Tibial artery (tissue), 4 donors: Measurements from ENCODE around the gene SMYD3.

ENCODE experiments used
- DNase-seq, 2 donors: peaks; one replicate each; pipeline ENCODE4 v3.0.0-alpha.2; 2019
- H3K27ac ChIP-seq, 2 donors: fragments of 200-600 bp; sonication (generic) in 1 of 2; 1 replicate in 1 of 2; 2 replicates in 1 of 2; pipeline ENCODE4 v1.5.1; 2018 to 2019; ENCODE audit warnings: mild to moderate bottlenecking in 1 of 2
- H3K27me3 ChIP-seq, 2 donors: fragments of 200-600 bp; sonication (generic) in 1 of 2; one replicate each; pipeline versions ENCODE4 v1.5.1 to v1.6.0; 2016 to 2019
- H3K36me3 ChIP-seq, 3 donors: fragments of 200-600 bp; sonication (generic) in 2 of 3; one replicate each; pipeline ENCODE4 v1.5.1; 2016 to 2019; ENCODE audit warnings: mild to moderate bottlenecking in 2 of 3
- H3K4me1 ChIP-seq, 4 donors: fragments of 200-600 bp; sonication (generic) in 2 of 4; 1 replicate in 3 of 4; 2 replicates in 1 of 4; pipeline ENCODE4 v1.5.1; 2016 to 2019
- H3K4me3 ChIP-seq, 2 donors: fragments of 200-600 bp; sonication (generic) in 1 of 2; 1 replicate in 1 of 2; 2 replicates in 1 of 2; pipeline ENCODE4 v1.5.1; 2018 to 2019; ENCODE audit warnings: mild to moderate bottlenecking in 2 of 2
- H3K9me3 ChIP-seq, 3 donors: fragments of 200-600 bp; sonication (generic) in 1 of 3; one replicate each; pipeline ENCODE4 v1.5.1; 2016 to 2019
- intact Hi-C: fragments of 100-400 bp; cut with DNase I; formaldehyde crosslinking; loops from one replicate; pipeline ENCODE4 v1.15.0; 2023; ENCODE audit warnings: low total_unique reads
- TF ChIP-seq, protein P1 (sequence below), 2 experiments: fragments of 200-600 bp in 1 of 2; fragments of 450-650 bp in 1 of 2; IDR thresholded peaks; one replicate each; pipeline ENCODE4 v1.5.1; 2017 to 2019; ENCODE audit warnings: antibody characterized with exemption in 2 of 2, mild to moderate bottlenecking in 1 of 2, moderate library complexity in 1 of 2

The SMYD3 gene

DNA sequence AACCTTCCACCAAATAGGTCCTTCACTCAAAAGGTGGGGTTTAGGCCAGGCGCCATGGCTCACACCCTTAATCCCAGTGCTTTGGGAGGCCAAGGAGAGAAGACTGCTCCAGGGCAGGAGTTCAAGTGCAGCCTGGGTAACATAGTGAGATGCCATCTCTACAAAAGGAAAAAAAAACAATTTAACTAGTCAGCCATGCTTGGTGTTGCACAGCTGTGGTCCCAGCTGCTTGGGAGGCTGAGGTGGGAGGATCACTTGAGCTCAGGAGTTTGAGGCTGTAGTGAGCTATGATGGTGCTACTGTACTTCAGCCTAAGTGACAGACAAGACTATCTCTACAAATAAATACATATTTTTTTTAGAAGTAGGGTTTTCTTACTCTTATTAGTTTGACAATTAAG is 734.8 kb downstream of the SMYD3 start:
- Histone ChIP-seq H3K9me3 (no peaks in the 10 kb centered on the region), H3K4me3 (no peak overlapping the region), H3K27ac (no peak overlapping the region), H3K27me3 (no peaks in the 10 kb centered on the region), H3K36me3 (no peaks in the 10 kb centered on the region), H3K4me1 (no peaks in the 10 kb centered on the region)
- TF ChIP-seq, protein P1, sequence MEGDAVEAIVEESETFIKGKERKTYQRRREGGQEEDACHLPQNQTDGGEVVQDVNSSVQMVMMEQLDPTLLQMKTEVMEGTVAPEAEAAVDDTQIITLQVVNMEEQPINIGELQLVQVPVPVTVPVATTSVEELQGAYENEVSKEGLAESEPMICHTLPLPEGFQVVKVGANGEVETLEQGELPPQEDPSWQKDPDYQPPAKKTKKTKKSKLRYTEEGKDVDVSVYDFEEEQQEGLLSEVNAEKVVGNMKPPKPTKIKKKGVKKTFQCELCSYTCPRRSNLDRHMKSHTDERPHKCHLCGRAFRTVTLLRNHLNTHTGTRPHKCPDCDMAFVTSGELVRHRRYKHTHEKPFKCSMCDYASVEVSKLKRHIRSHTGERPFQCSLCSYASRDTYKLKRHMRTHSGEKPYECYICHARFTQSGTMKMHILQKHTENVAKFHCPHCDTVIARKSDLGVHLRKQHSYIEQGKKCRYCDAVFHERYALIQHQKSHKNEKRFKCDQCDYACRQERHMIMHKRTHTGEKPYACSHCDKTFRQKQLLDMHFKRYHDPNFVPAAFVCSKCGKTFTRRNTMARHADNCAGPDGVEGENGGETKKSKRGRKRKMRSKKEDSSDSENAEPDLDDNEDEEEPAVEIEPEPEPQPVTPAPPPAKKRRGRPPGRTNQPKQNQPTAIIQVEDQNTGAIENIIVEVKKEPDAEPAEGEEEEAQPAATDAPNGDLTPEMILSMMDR (IDR thresholded peaks at IDR 0.05): no peak
- no peak for DNase-seq
- intact Hi-C loops: no loop called here

DNA sequence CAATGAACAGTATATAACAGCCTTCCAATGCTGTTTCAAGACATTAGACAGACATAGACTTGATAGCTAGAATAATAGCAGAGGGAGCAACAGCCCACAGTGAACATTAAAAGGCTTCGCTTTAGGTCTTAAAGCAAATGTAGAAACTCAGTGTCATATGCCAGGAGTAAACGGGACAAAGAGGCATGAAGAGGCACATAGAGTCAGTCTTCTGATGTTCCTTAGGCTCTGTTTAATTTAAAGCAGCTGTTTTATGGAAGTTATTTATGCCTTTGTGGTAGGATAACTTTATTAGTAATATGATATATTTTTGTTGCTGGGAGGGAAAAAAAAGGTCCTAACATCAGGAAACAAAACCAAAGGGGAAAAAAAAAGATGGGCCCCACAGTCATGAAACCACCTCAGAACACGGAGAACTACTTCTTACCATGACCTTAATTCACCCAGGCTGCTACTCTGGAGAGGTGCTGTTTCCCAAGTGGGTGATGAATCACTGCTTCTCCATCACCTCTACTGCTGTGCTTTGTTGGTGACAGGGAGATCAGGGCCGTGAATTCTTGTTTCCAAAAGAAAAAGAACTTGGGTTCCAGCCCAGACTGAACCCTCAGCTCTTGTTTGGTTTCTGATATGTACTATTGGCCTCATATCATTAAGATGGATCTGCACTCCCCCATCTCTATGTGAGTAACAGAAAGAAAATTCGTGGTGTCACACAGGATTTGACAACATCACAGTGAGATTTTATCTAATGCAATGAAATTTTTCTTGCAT is 735.4 kb downstream of the SMYD3 start:
- Histone ChIP-seq H3K4me3 (no peak overlapping the region), H3K27me3 (no peaks in the 10 kb centered on the region), H3K4me1 (no peaks in the 10 kb centered on the region), H3K36me3 (no peaks in the 10 kb centered on the region), H3K27ac (no peak overlapping the region), H3K9me3 (no peaks in the 10 kb centered on the region)
- TF ChIP-seq, protein P1 (IDR thresholded peaks at IDR 0.05): no peak
- intact Hi-C loops: no loop called here
- DNase-seq: no peak

DNA sequence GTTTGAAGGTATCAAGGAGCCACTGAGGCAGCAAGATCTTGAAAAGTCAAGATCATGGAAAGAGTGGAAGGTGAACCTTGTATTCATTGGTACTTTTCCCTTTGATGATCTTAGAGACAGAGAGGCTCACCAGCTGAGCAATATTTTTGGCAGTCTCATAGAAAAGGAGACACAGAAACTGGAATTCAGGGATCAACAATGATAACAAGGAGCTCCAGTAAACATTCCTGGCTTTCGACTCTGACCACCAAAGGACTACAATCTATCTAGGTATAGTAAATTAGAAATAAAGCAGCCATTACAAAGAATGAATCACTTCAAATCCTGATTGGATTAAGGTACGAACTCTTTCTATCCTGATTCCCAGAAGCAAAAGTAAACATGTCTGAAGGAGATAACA is 736.9 kb downstream of the SMYD3 start:
- Histone ChIP-seq H3K4me1 (no peaks in the 10 kb centered on the region), H3K27ac (no peak overlapping the region), H3K36me3 (no peaks in the 10 kb centered on the region), H3K27me3 (no peaks in the 10 kb centered on the region), H3K4me3 (no peak overlapping the region), H3K9me3 (no peaks in the 10 kb centered on the region)
- TF ChIP-seq, protein P1 (IDR thresholded peaks at IDR 0.05): no peak
- intact Hi-C loops: no loop called here
- DNase-seq: no peak

DNA sequence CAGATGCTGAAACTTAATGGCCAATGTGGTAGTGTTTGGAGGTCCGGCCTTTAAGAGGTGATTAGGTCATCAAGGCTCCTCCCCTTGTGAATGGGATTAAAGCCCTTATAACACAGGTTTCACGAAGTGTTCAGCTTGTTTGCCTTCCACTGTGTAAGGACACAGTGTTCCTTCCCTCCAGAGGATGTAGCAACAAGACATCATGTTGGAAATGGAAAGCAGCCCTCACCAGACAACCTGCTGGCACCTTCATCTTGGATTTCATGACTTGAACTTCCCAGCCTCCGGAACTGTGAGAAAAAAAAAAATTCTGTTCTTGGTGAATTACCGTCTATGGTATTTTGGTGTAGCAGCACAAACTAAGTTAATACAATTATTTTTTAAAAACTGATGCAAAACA is 738.5 kb downstream of the SMYD3 start:
- Histone ChIP-seq H3K4me1 (no peaks in the 10 kb centered on the region), H3K4me3 (no peak overlapping the region), H3K36me3 (peaks cover 0 to 3% (median 0%) of the 10 kb centered on the region in 3 donors), H3K27ac (no peak overlapping the region), H3K27me3 (no peaks in the 10 kb centered on the region), H3K9me3 (no peaks in the 10 kb centered on the region)
- TF ChIP-seq, protein P1 (IDR thresholded peaks at IDR 0.05): no peak
- intact Hi-C loops: no loop called here
- DNase-seq: no peak

DNA sequence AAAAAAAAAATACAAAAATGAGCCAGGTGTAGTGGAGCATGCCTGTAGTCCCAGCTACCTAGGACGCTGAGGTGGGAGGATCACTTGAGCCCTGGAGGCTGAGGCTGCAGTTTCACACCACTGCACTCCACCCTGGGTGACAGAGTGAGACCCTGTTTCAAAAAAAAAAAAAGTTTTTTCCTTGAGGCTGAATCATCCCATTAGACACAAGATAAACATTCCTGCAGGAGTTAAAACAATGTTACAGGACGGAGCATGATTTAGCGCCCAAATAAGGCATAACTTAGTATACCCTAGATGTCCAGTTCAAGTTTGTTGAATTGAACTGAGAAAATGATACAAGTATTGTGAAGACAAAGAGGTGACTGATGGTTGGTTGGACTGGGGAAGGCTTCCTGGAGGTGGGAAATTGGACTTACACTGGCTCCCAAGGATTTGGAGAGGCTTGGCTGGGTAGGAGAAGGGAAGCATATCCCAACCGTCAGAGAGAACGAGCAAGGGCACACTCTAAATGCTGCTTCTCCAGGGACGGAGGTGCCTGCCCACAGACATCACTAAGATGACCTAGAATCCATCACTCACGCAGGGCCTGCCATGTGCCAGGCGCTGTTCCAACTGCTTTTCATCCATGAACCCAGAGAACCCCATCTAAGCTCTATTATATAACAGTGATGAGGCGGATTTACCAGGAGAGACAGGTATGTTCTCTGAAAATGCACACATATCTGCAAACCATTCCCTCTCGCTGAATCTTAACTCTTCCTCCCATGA is 741.7 kb downstream of the SMYD3 start:
- no peak overlapping the region for H3K27ac ChIP-seq
- no peaks in the 10 kb centered on the region for H3K9me3 ChIP-seq

More for the DNA sequence above, 741.7 kb downstream of the SMYD3 start:
- Histone ChIP-seq H3K4me1 (no peaks in the 10 kb centered on the region), H3K4me3 (no peak overlapping the region), H3K36me3 (peaks cover 0 to 12% (median 11%) of the 10 kb centered on the region in 3 donors), H3K27me3 (no peaks in the 10 kb centered on the region)
- intact Hi-C loops: no loop called here
- TF ChIP-seq, protein P1 (IDR thresholded peaks at IDR 0.05): no peak
- DNase-seq: no peak
